Measurements from ENCODE around the gene THPO. TPM values are rescaled to one million over a fixed set of nuclear protein-coding genes. Genes with fewer than 3 reads are reported as not detected.

The THPO gene
- total and polyA plus RNA-seq, 4 donors, result 3.9 to 14.4 (median 8.9) TPM

GRCh38 chr3:184389384-184389783, 11.4 kb upstream of the THPO start:
- 73% methylated on average over 5 of the region's 5 CpGs for WGBS
- no peak for TF ChIP-seq FOXA2 (IDR thresholded peaks at IDR 0.05)

GRCh38 chr3:184388936-184389230, 10.9 kb upstream of the THPO start:
- H3K36me3 ChIP-seq (ENCODE audit: control insufficient read depth in 4 of 4, insufficient read depth in 3 of 4, low read depth in 1 of 4, low read length in 3 of 4), result peaks cover 13 to 48% (median 25%) of the 10 kb centered on the region in 4 donors
- TF ChIP-seq NR2F2 (IDR thresholded peaks at IDR 0.05) (no peak), ATF3 (IDR thresholded peaks at IDR 0.05) (no peak), HNF4G (IDR thresholded peaks at IDR 0.05) (no peak), CTCF (IDR thresholded peaks at IDR 0.05; ENCODE audit: low read depth, low read length, missing input control) (no peak), FOXA2 (IDR thresholded peaks at IDR 0.05) (no peak), GABPA (IDR thresholded peaks at IDR 0.05 in 1 of 2, conservative IDR thresholded peaks at IDR 0.05 in 1 of 2) (no peak), RAD21 (IDR thresholded peaks at IDR 0.05) (no peak), YY1 (IDR thresholded peaks at IDR 0.05) (no peak), TAF1 (conservative IDR thresholded peaks at IDR 0.05) (no peak), EGR1 (IDR thresholded peaks at IDR 0.05; ENCODE audit: low read depth in 2 of 2) (no peak), JUND (IDR thresholded peaks at IDR 0.05) (no peak), FOXA1 (IDR thresholded peaks at IDR 0.05) (no peak), SP1 (IDR thresholded peaks at IDR 0.05) (no peak), RXRA (IDR thresholded peaks at IDR 0.05) (no peak)
- TF ChIP-seq, protein P1, sequence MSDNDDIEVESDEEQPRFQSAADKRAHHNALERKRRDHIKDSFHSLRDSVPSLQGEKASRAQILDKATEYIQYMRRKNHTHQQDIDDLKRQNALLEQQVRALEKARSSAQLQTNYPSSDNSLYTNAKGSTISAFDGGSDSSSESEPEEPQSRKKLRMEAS (IDR thresholded peaks at IDR 0.05), result no peak
- TF ChIP-seq, protein P2, sequence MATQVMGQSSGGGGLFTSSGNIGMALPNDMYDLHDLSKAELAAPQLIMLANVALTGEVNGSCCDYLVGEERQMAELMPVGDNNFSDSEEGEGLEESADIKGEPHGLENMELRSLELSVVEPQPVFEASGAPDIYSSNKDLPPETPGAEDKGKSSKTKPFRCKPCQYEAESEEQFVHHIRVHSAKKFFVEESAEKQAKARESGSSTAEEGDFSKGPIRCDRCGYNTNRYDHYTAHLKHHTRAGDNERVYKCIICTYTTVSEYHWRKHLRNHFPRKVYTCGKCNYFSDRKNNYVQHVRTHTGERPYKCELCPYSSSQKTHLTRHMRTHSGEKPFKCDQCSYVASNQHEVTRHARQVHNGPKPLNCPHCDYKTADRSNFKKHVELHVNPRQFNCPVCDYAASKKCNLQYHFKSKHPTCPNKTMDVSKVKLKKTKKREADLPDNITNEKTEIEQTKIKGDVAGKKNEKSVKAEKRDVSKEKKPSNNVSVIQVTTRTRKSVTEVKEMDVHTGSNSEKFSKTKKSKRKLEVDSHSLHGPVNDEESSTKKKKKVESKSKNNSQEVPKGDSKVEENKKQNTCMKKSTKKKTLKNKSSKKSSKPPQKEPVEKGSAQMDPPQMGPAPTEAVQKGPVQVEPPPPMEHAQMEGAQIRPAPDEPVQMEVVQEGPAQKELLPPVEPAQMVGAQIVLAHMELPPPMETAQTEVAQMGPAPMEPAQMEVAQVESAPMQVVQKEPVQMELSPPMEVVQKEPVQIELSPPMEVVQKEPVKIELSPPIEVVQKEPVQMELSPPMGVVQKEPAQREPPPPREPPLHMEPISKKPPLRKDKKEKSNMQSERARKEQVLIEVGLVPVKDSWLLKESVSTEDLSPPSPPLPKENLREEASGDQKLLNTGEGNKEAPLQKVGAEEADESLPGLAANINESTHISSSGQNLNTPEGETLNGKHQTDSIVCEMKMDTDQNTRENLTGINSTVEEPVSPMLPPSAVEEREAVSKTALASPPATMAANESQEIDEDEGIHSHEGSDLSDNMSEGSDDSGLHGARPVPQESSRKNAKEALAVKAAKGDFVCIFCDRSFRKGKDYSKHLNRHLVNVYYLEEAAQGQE (IDR thresholded peaks at IDR 0.05), result no peak
- TF ChIP-seq, protein P3, sequence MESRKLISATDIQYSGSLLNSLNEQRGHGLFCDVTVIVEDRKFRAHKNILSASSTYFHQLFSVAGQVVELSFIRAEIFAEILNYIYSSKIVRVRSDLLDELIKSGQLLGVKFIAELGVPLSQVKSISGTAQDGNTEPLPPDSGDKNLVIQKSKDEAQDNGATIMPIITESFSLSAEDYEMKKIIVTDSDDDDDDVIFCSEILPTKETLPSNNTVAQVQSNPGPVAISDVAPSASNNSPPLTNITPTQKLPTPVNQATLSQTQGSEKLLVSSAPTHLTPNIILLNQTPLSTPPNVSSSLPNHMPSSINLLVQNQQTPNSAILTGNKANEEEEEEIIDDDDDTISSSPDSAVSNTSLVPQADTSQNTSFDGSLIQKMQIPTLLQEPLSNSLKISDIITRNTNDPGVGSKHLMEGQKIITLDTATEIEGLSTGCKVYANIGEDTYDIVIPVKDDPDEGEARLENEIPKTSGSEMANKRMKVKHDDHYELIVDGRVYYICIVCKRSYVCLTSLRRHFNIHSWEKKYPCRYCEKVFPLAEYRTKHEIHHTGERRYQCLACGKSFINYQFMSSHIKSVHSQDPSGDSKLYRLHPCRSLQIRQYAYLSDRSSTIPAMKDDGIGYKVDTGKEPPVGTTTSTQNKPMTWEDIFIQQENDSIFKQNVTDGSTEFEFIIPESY (IDR thresholded peaks at IDR 0.05), result no peak
- no peaks in the 10 kb centered on the region for H3K27me3 ChIP-seq (ENCODE audit: control insufficient read depth in 4 of 4, insufficient read depth in 4 of 4, low read length in 3 of 4)
- H3K9ac ChIP-seq (ENCODE audit: low read depth in 1 of 2, low read length in 2 of 2), result no peak overlapping the region
- H3K9me3 ChIP-seq (ENCODE audit: control insufficient read depth in 4 of 4, low read length in 3 of 4), result no peaks in the 10 kb centered on the region
- WGBS, result 90% methylated on average over 8 of the region's 8 CpGs
- H3K27ac ChIP-seq (ENCODE audit: low read depth in 1 of 2, low read length in 2 of 2), result no peak overlapping the region
- H3K4me1 ChIP-seq (ENCODE audit: control insufficient read depth in 4 of 4, insufficient read depth in 4 of 4, low read length in 3 of 4), result no peaks in the 10 kb centered on the region
- H3K4me3 ChIP-seq (ENCODE audit: low read depth in 1 of 3, low read length in 3 of 3), result no peak overlapping the region
- no peak for DNase-seq (ENCODE audit: low spot score)

More at GRCh38 chr3:184389384-184389783, 11.4 kb upstream of the THPO start:
- Histone ChIP-seq H3K9ac (ENCODE audit: low read depth in 1 of 2, low read length in 2 of 2) (no peak overlapping the region), H3K4me3 (ENCODE audit: low read depth in 1 of 3, low read length in 3 of 3) (no peak overlapping the region), H3K9me3 (ENCODE audit: control insufficient read depth in 4 of 4, low read length in 3 of 4) (no peaks in the 10 kb centered on the region), H3K27me3 (ENCODE audit: control insufficient read depth in 4 of 4, insufficient read depth in 4 of 4, low read length in 3 of 4) (no peaks in the 10 kb centered on the region), H3K4me1 (ENCODE audit: control insufficient read depth in 4 of 4, insufficient read depth in 4 of 4, low read length in 3 of 4) (no peaks in the 10 kb centered on the region), H3K27ac (ENCODE audit: low read depth in 1 of 2, low read length in 2 of 2) (no peak overlapping the region), H3K36me3 (ENCODE audit: control insufficient read depth in 4 of 4, insufficient read depth in 3 of 4, low read depth in 1 of 4, low read length in 3 of 4) (peaks cover 11 to 44% (median 25%) of the 10 kb centered on the region in 4 donors)
- DNase-seq (ENCODE audit: low spot score), result no peak

All from liver (tissue), 9 donors.